Kidney glomerular epithelial cell (primary cell): ENCODE results near the gene TBC1D32.
A peak's percentile ranks its signal among the peaks of the same experiment; 100 is the strongest.
"Not testable (repeated sequence)": the region's sequence is repeated elsewhere in the genome, so short reads cannot be mapped to it uniquely, and the experiment has no call there.

Experiments used
- DNase-seq: peaks from one replicate; lab custom pipeline; 2025; lab: John Stamatoyannopoulos, UW

The TBC1D32 gene

DNA sequence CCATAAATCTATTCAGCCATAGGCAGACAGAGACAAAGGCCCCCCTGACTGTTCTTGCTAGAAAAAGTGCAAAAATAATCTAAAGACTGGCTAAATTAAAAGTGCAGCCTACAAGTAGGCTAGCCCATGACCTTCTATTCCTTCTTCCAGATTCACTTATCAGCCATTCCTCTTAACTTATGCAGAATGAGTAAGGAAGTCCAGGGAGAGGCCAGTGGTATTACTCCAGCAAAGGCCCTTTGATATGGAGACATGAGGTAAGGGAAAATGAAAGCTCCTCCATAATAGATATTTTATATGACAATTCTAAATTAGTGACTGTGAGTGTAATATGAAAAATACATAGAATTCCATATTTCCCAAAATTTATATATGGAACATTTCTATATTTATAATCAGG is 199.4 kb downstream of the TBC1D32 start:
- no peak for DNase-seq

DNA sequence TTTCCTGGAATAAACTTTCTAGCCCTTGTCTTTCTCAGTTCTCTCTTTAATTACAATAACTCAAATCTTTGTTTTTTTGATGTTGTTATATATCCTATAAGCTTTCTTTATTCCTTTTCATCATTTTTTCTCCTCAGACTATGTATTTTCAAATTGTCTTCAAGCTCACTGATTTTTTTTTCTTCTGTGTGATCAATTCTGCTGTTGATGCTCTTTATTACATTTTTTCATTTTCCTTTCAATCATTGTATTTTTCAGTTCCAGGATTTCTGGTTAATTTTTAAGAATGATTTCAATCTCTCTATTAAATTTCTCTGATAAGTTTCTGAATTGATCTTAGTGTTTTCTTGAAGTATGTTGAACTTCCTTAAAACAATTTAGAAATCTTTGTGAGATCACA is 209.7 kb downstream of the TBC1D32 start:
- DNase-seq, result no peak

DNA sequence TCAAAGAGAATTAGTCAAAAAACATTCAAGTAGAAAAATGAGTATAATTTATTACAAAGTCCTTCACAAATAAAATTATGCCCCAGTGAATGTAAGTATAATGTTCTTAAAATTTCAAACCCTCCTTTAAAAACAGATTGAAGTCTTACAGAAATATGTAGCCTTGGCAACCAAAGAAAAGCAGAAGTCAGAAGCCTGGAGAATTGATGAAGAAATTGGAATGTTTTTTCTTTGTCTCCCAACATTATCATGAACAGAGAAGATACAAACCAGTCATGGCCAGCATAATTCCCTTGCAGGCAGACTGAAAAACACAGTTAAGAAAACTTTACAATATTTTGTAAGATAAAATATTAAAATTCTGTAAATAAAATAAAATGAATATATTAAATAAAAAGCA is 221.9 kb downstream of the TBC1D32 start:
- DNase-seq, result no peak

DNA sequence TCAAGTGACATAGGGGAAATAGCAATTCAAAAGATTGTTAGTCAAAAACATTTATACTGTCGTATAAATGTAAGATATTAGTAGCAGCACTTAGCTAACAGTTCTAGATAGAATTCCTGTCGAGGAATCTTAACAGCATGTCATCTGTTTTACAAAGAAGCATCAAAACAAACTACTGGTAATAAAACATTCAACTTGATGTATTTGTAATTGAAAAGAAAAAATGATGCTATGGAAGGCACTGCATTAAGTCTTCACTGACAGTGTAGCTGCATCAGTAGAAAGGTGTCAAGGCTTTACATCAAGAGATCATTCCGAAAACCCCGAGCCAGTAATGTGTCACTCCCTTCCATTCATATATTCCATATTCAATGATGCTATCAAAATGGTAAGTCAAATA is 223.5 kb downstream of the TBC1D32 start:
- no peak for DNase-seq

DNA sequence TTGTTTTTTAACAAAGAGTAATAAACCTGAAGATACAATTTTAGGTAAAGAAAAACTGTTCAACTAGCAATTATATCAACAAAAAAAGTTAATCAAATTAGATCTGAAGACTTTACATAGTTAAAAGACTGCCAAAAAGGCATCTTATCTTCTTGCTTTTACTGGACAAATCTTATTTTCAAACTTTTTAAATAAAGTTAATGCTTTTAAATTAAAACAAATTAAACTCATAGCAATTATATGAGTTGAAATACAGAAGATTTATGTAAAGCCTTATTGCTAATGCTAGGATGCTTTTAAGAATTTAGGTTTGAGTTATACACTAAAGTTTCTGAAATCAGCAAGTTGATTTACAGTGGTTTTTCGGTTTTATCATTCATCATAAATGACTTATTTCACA is 227.3 kb downstream of the TBC1D32 start:
- no peak for DNase-seq

DNA sequence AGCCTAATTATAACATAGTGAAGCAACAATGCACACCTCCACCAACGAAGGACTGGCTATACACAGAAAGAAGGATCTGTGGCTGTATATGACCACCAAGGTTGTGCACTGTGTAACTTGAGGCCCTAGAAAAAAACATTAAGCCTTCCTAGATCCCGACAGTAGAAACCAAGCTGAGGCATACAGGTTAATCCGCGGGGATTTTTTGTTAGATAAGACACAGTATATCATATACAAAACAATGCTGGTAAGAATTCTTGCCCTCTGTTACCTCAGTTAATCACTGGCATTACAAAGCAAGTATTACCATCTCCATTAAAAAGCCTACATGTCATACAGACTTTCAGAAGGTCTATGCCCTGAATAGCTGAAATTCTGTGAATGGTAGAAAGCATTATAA is 228.8 kb downstream of the TBC1D32 start:
- DNase-seq, result no peak

DNA sequence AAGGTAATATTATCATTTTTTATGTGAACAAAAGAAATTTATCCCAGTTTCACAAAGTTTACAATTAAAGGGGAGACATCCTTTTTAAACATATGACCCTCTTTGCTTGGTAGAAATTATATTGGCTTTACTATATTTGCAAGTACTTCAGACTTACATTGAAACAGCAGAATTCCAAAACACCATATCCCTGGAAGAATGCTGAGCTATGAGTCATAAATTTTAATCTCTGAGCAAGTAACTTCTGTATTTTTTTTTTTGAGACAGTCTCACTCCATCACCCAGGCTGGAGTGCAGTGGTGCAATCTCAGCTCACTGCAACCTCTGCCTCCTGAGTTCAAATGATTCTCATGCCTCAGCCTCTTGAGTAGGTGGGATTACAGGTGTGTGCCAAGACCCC is 240.4 kb downstream of the TBC1D32 start:
- DNase-seq, result peak; percentile 26

DNA sequence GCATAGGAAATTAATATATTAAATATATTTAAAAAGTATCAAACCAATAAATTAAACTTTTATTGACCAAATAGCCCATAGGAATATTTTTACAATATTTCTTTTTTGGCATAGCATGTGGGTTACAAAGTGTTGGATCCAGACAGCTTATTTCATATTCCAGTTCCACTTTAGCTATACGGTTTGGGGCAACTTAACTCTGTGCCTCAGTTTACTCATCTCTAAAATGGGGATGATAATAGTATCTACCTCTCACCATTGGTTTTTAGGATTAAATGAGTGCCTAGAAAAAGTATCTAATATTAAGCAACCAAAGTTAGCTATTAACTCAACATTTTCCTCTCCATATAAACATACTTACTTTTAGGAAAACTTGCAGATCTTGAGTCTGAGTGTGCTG is 243.8 kb downstream of the TBC1D32 start:
- no peak for DNase-seq

DNA sequence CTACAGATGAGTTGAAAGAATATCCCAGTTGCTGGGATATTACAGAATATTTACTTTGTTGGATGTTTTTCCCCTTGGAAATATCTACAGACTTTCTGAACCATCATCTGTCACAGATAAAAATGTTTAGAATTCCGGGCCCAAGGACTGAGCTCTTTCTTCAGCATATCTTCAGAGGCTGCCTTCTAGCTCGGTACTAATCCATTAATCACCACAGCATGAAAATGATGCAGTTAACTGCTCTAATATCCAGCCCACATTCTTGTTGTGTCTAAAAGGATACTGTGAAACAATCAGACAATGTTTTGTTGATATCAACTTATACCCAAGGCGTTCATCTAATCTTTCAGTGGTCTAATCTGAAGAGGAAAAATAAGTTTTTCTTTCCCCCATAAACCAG is 247.4 kb downstream of the TBC1D32 start:
- DNase-seq, result no peak

DNA sequence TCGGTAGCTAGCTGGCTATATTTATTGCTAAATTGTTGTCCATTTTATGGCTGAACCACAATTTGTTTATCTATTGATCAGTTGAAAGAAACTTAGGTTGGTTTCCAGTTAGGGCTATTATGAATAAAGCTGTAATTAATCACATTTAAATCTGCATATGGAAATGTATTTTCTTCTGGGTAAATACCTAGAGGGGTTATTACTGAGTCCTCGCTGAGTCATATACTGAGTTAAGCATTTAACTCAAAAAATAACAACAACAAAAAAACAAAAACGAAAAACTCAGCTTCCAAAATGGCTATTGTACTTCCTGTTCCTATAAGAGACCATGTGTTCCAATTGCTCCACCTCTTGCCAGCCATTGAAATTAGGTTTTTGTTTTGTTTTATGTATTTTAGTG is 258.2 kb downstream of the TBC1D32 start:
- DNase-seq, result no peak

DNA sequence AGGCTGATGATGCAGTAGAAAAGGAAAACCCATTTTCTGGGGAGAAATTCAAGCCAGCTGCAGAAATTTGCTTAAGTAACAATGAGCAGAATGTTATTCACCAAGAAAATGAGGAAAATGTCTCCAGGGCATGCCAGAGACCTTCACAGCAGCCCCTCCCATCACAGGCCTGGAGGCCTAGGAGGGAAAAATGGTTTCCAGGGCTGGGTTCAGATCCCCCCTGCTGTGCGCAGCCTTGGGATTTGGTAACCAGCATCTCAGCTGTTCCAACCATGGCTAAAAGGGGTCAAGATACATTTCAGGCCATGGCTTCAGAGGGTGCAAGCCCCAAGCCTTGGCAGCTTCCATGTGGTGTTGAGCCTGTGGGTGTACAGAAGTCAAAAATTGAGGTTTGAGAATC is 265.5 kb downstream of the TBC1D32 start:
- DNase-seq, result not testable (repeated sequence)

DNA sequence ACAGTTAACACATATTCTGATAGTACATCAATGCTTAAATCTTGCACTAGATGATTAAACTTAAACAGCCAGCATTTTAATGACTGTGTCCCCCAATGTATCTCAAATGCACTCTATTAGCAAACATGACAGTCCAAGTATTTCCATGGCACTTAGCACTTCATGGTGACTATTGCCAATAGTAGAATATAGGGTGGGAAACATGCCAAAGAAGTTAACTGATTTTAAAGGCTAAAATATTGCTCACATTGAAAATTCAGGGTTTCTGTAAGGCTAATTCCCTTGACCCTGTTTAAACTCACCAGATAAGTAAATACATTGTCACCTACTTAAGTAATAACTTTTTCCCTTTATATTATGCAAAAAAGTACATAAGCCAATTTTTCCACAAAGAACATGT is 266.9 kb downstream of the TBC1D32 start:
- DNase-seq, result no peak

DNA sequence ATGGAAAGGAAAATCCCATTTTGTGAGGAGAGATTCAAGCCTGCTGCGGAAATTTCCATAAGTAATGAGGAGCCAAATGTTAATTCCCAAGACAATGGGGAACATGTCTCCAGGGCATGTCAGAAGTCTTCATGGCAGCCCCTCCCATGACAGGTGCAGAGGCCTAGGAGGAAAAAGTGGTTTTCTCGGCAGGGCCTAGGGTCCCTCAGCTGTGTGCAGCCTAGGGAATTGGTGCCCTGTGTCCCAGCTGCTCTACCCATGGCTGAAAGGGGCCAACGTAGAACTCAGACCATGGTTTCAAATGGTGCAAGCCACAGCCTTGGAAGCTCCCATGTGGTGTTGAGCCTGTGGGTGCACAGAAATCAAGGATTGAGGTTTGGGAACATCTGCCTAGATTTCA is 269.9 kb downstream of the TBC1D32 start:
- no peak for DNase-seq

DNA sequence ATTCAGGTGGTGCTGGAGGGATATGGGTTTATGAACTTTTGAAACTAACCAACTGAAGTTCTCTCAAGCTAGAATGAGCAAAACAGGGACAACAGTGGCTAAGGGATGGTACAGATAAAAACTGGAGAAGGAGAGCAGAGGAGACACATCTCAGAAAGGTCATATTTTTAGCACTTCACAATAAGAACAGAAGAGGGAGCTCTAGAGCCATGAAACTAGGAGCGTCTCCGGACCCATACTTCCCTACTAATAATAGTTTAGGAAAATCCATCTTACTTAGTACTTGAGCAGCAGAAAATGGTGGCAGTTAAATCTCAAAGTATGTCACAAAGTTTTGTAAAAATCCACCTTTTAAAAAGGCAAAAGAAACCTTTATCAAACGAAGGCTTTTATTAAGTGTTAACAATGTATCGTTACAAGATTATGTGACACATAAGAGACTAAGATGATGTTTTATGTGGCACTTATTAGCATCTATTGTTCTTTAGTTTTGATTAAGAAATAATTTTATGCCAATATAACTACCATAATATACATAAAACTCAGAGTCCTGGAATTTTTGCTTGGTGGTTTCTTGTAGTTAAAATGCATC is 278.6 kb downstream of the TBC1D32 start:
- peak; percentile 55 for DNase-seq

DNA sequence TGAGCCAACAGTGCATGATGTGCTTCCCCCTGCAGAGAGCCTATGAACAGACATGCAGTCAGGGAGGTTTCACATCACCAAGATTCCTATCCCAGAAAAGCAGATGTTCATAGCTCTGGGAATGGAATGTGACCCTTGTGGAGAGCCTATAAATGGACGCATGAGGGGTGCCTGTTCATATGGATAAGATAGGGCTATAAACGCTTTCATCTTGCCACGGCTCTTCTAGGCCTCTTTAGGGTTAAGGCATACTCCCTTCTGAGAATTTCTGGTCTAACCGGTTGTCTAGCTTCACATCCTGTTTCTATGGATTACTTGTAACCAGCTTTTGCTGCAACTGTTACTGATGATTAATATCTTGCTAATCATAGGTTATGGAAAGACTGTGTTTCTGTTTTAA is 285.7 kb downstream of the TBC1D32 start:
- not testable (repeated sequence) for DNase-seq

DNA sequence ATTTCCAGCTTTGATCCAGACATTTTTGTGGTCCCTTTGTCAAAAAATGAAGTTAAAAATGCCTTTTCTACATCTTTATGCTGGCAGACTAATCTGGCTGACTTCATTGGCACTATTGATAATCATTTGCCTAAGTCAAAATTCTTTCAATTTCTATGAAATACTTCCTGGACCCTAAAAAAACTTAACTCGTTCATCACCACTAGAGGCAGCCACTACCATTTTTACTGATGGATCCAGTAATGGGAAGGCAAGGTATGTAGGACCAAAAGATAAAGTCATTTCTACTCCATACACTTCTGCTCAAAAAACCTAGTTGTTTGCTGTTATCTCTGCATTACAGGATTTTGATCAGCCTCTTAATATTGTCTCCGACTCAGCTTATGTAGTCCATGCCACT is 289.4 kb downstream of the TBC1D32 start:
- not testable (repeated sequence) for DNase-seq

DNA sequence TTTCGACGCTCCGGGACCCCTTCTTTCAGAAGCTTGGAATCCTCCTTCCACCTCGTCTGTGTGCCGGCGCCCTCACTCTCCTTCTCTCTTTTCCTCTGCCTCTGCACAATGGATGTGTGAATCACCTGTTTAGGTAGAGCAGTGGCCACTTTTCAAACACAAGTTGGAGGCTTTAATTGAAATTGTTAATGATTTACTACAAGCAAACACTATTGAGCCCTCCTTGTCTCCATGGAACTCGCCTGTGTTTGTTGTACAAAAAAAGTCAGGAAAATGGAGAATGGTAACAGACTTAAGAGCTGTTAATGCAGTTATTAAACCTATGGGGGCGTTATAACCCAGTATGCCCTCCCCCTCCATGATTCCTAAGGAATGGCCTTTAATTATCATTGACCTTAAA is 290.6 kb downstream of the TBC1D32 start:
- not testable (repeated sequence) for DNase-seq

DNA sequence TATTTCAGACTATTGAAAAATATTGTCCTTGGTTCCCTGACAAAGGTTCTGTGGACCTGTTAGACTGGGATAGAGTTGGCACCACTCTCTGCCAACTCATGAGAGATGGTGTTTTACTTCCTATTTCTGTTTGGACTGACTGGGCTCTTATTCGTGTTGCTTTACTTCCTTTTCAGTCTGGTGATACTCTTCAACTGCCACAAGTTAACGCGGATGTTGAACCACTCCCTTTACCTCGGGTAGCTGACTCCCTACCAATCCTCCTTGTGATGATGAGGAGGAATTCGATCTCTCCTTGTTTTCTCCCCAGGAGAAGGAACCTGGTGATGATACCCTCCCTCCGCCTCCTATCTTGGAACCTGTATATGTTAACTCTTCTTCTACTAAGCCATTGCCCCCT is 291.1 kb downstream of the TBC1D32 start:
- not testable (repeated sequence) for DNase-seq

DNA sequence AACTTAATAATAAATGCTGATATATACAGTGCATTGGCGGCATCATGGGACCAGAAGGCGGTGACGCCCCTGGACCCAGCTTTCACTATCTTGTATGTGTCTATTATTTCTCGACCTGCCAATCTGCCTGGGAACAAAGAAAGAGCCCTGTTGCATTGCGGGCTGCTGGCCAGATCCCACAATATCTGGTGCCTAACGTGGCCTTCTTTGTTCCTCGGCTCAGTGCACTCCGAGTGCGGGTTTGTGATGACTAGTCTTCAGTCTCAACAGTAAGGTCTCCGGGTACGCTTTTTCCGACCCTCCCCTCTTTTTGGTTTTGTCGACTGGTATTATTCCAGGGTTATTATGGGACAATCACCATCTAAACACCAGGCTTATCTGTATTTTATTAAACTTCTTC is 291.5 kb downstream of the TBC1D32 start:
- DNase-seq, result no peak

DNA sequence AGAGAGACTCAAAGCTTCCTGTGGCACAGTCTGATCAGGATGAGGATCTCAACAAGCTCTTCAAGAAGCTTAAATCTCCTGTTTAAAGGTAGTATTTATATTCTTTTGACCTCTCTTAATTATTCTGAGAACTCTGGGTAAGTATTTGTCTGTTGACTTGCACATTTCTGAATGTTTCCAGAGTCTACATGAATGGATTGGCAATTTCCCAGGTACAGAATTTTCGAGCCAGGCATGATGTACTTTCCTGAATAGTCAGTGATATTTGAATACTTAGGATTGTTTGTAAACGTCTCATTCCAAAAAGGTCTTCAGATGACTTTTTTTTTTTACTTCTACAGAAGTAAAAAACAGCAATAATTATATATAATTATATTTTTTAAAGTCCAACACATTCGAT is 293.4 kb downstream of the TBC1D32 start:
- DNase-seq, result no peak

DNA sequence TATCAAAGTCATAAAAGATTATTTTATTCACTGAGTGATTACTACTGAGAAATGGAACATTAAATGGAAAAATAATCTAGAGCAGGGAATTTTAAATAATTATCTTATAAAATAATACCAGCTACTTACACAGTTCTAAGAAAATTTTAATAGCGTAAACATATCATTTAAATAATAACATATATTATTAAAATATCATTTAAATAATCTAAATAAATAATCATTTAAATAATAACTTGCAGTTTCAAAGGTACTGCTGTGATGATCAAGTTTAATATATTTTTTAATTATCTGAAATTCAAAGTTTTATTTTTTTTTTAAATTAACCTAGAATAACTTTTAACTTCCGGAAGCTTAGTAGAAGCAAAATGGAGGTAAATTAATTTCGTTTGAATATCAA is 301.2 kb downstream of the TBC1D32 start:
- DNase-seq, result no peak

DNA sequence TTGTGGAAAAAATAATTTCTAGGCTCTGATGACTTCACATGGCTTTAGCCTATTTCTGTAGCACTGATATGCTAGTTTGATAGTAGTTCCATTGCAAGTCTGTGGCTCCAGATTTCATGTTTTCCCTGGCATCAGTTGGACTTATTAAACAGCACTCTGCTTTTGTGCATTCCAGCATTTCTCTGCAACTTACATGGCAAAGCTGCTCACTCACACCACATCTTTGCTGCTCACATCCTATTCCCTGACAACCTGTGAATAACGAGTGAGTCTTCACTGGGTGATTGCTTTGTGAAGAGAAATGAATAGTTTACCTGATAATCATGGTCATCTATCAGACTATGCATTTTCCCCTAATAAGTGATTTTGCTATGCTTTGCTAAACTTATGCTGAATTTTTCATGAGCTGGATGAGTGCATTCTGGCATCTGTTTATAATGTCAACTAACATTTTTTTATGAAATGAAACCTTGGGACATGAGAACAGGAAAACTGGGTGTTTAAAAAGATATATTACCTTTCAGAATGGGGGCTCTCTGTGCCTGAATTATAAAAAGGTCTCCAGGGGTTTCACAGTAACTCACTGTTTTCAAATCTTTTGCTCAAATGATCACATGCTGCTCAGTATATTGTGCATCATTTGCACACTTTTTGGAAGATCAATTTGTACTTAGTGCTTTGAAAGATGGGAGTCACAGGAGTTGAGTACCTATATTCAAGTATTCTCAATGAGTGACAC is 301.8 kb downstream of the TBC1D32 start:
- DNase-seq, result no peak
